ENCODE measurements around the gene DLGAP1.
"Not testable (repeated sequence)": the region's sequence is repeated elsewhere in the genome, so short reads cannot be mapped to it uniquely, and the experiment has no call there.

DLGAP1 gene

GRCh38 chr18:4455113-4455811 is at the start of gene DLGAP1:
DLGAP1 (minus strand) TSS chr18:4455307.
- DNase-seq = no peak

- not testable (repeated sequence) for DNase-seq
Observed at GRCh38 chr18:4494703-4495284, 39.7 kb upstream of the DLGAP1 start.

DNA sequence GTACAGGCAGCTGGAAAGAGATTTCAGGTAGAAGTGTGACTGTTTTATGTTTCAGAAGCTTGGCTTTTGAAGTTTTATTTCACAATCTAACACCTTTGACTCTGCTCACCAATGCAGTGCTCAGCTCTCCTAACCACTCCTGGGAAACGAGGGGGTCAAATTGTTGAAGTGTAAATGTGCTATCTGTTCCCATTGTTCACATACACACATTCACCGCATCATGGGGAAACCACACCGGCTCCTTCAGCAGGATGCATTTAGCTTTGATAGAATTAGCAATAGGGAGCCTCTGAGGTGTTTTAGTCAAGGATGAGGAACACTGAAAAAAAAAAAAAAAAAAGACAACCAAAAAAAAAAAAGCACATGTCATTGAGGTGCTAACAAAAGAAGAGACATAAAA is 13.4 kb upstream of the DLGAP1 start:
- DNase-seq = no peak

- DNase-seq = no peak
Observed at GRCh38 chr18:4454537-4455112, 482 bp downstream of the DLGAP1 start.

- DNase-seq = no peak
Observed at GRCh38 chr18:4453874-4454536, 1.1 kb downstream of the DLGAP1 start.

- DNase-seq = no peak
Observed at GRCh38 chr18:4453567-4453873, 1.6 kb downstream of the DLGAP1 start.

GRCh38 chr18:4450065-4450658 is 4.9 kb downstream of the DLGAP1 start:
- DNase-seq = no peak

DNA sequence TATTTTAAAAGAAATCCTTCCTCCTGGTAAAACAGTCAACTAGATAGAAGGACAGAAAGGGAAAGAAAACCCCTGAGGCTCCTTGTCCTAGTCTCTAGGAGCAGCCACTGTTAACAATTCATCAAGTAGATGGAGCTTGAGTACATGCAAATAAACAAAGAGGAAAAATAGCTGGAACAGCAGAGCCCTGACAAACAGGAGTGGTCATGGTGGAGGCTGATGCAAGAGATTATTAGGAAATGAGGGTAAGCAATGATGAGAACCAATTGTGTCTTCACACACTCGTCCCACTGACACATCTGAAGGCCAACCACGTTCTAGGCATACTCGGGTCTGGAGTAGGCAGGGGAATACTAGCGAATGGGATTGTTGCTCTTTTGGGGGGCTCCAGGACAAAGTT is 9.2 kb downstream of the DLGAP1 start:
- no peak for DNase-seq

GRCh38 chr18:4444306-4444705 is 10.8 kb downstream of the DLGAP1 start:
- DNase-seq = no peak

GRCh38 chr18:4441098-4441497 is 14.0 kb downstream of the DLGAP1 start:
- no peak for DNase-seq

DNA sequence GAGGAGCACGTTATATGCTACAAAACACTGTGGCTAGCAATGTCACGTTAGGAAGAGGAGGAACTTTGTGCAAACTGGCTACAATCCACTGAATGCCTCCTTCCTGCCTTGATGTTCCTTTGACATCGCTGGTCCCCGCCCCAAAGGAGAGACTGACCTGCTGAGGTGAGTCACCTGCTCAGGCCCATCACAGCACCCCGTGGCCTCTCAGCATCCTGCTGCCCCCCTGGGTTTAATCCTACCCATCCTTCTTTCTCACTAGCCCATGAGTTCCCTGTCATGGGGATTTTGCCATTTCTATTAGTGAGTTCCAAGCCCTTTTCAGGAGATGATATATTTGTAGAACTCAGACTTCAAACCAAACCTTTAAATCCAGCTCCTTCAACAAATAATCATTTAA is 16.2 kb downstream of the DLGAP1 start:
- no peak for DNase-seq

- no peak for DNase-seq
Observed at GRCh38 chr18:4433717-4434116, 21.4 kb downstream of the DLGAP1 start.

DNA sequence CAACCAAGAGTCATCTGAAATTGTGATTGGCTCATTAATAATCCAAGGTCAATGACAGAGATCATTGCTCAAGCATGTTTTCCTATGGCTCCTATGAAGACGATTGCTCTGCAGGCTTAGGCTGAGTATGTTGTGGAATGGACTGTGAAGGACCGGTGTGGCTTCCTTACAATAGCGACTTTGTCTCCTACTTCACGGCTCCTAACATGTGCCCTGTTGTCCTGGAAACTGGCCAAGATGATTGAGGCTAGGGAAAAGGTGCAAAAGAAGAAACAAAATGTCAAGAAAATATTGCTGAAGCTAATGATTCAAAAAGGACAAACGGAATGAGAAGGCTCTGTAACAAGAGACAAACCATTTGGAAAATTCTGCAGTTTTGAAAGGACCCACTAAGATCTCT is 24.3 kb downstream of the DLGAP1 start:
- no peak for DNase-seq

GRCh38 chr18:4417714-4418113 is 37.4 kb downstream of the DLGAP1 start:
- DNase-seq = no peak

GRCh38 chr18:4416976-4417375 is 38.1 kb downstream of the DLGAP1 start:
- no peak for DNase-seq

DNA sequence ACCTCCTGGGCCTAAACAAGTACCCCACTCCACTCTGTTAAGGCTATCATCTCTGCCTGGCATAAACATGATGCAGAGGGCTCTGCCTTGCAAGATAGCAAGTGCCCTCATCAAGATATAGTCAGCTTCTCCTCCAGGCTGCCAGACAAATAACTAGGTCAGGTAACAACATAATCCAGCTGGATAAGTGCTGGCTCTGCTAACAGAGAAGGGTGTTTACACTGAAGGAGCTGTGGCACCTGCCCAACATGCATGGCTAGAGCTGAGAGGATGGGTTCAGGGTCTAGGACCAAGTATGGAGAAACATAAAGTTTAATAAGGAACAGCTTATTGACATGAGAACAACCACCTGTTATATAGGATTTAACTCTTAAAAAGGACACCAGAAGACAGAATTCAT is 42.8 kb downstream of the DLGAP1 start:
- DNase-seq = no peak

- no peak for DNase-seq
Observed at GRCh38 chr18:4406856-4407255, 48.3 kb downstream of the DLGAP1 start.

- DNase-seq = no peak
Observed at GRCh38 chr18:4405965-4406364, 49.1 kb downstream of the DLGAP1 start.

DNA sequence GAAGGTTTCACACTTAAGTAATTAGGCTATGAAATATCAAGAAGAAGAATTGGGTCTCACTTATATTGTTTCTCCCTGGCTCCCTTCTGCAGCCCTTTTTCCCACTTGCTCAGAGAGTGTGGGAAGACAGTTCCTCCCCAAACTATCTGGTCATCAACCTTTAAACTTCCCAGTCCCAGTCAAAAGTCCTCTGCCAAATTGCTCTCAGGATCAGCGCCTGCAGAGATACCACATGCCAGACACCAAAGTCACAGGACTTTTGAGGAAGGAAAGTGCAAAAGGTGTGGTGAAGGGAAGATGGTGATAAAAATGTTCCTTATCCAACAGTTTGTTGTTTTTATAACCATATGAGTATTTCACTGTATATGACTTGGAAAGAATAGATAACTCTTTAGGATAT is 51.3 kb downstream of the DLGAP1 start:
- DNase-seq = no peak

GRCh38 chr18:4400911-4401310 is 54.2 kb downstream of the DLGAP1 start:
- DNase-seq = no peak

GRCh38 chr18:4399929-4400328 is 55.2 kb downstream of the DLGAP1 start:
- no peak for DNase-seq

DNA sequence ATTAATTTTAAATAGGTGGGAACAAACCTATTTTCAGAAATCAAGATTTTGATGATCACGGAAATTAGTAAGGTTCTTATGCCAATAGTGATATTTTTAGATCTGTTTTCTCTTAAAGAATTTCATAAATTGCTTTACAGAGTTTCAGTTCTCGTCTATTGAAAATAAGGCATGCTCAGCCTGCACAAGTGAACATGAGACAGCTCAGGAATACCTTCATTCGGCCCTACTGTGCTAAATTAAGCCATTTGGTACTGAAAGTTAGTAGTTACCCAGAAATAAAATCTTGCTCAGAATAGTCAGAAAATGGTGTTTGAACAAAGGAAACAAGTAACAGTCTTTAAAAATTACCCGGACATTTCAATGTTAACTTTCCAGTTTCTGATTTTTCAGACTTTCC is 60.4 kb downstream of the DLGAP1 start:
- no peak for DNase-seq

GRCh38 chr18:4391859-4392258 is 63.2 kb downstream of the DLGAP1 start:
- DNase-seq = no peak

GRCh38 chr18:4385876-4386275 is 69.2 kb downstream of the DLGAP1 start:
- no peak for DNase-seq
